K562 (cell line): ENCODE measurements around the gene BACH1. TPM values are rescaled to one million over a fixed set of nuclear protein-coding genes. Genes with fewer than 3 reads are reported as not detected.

ENCODE experiments used
- ATF2 ChIP-seq: sonication (generic); formaldehyde crosslinking; IDR thresholded peaks from 2 replicates; pipeline ENCODE4 v1.8.1; 2022; ENCODE audit warnings: missing genetic modification reagents
- CCAR2 ChIP-seq: fragments of 200-400 bp; formaldehyde crosslinking; IDR thresholded peaks from 2 replicates; pipeline ENCODE4 v1.6.1; 2017; ENCODE audit warnings: mild to moderate bottlenecking, low read depth, low read length
- CREB3 ChIP-seq: fragments of 450-650 bp; conservative IDR thresholded peaks from 2 replicates; pipeline ENCODE4 v1.6.1; 2016; ENCODE audit warnings: missing genetic modification characterization, low read depth, mild to moderate bottlenecking, missing compliant biosample characterization, moderate library complexity
- EP300 ChIP-seq: IDR thresholded peaks from 2 replicates; pipeline ENCODE4 v1.6.1; 2012; ENCODE audit warnings: low read length, improper control_type of control experiment
- FUS ChIP-seq: fragments of 200-400 bp; formaldehyde crosslinking; optimal IDR thresholded peaks from 2 replicates; pipeline ENCODE3; 2017; ENCODE audit warnings: low read depth, low read length
- HDAC8 ChIP-seq: fragments of 450-650 bp; IDR thresholded peaks from 2 replicates; pipeline ENCODE4 v1.6.1; 2016; ENCODE audit warnings: mild to moderate bottlenecking, missing genetic modification characterization, moderate library complexity, missing compliant biosample characterization
- HINFP ChIP-seq: fragments of 450-650 bp; conservative IDR thresholded peaks from 2 replicates; pipeline ENCODE4 v1.6.1; 2016; ENCODE audit warnings: missing genetic modification characterization, low read depth, mild to moderate bottlenecking, control low read depth, missing compliant biosample characterization
- NCOR1 ChIP-seq: fragments of 450-650 bp; IDR thresholded peaks from 2 replicates; pipeline ENCODE4 v1.6.1; 2016; ENCODE audit warnings: mild to moderate bottlenecking, moderate library complexity
- PHF20 ChIP-seq: fragments of 450-650 bp; IDR thresholded peaks from 2 replicates; pipeline ENCODE4 v1.6.1; 2018; ENCODE audit not compliant: partially characterized antibody
- PPARD ChIP-seq: fragments of 250-450 bp; sonication (Bioruptor Pico); IDR thresholded peaks from 2 replicates; pipeline ENCODE4 v1.8.0; 2022; ENCODE audit warnings: inconsistent platforms, mild to moderate bottlenecking, moderate library complexity
- PYGO2 ChIP-seq: fragments of 450-650 bp; IDR thresholded peaks from 2 replicates; pipeline ENCODE4 v1.6.1; 2016; ENCODE audit warnings: mild to moderate bottlenecking, missing genetic modification characterization, moderate library complexity, missing compliant biosample characterization
- RBM15 ChIP-seq: fragments of 200-400 bp; formaldehyde crosslinking; IDR thresholded peaks from 2 replicates; pipeline ENCODE4 v1.6.1; 2018; ENCODE audit warnings: mild to moderate bottlenecking, low read length, moderate library complexity; ENCODE audit not compliant: insufficient read depth
- RNF2 ChIP-seq: sonication (generic); IDR thresholded peaks from 2 replicates; pipeline ENCODE4 v1.6.1; 2016
- SMARCE1 ChIP-seq: fragments of 450-650 bp; IDR thresholded peaks from 2 replicates; pipeline ENCODE4 v1.7.1; 2016; ENCODE audit warnings: mild to moderate bottlenecking
- USF1 ChIP-seq: sonication (generic); formaldehyde crosslinking; IDR thresholded peaks from 2 replicates; pipeline ENCODE4 v1.9.0; 2022; ENCODE audit warnings: mild to moderate bottlenecking, missing genetic modification reagents
- ZFP91 ChIP-seq: sonication (generic); formaldehyde crosslinking; IDR thresholded peaks from 2 replicates; pipeline ENCODE4 v1.8.0; 2022; ENCODE audit warnings: mild to moderate bottlenecking, missing genetic modification reagents
- ZNF274 ChIP-seq: IDR thresholded peaks from 2 replicates; pipeline ENCODE4 v1.6.1; 2011; ENCODE audit warnings: low read depth, mild to moderate bottlenecking, low read length, moderate library complexity, borderline replicate concordance
- ZNF740 ChIP-seq, 3 experiments: fragments of 200-800 bp in 1 of 3; sonication (Bioruptor generic) in 1 of 3; sonication (generic) in 1 of 3; formaldehyde crosslinking in 1 of 3; IDR thresholded peaks; 2 replicates each; pipeline versions ENCODE4 v1.6.1 to v1.8.0; 2016 to 2022; ENCODE audit warnings: mild to moderate bottlenecking in 2 of 3, missing compliant biosample characterization in 2 of 3, missing genetic modification characterization in 2 of 3, missing genetic modification reagents in 1 of 3
- ZNF778 ChIP-seq: fragments of 450-650 bp; formaldehyde crosslinking; IDR thresholded peaks from 2 replicates; pipeline ENCODE4 v1.4.0; 2020; ENCODE audit warnings: mild to moderate bottlenecking, moderate library complexity
- ZNF785 ChIP-seq: fragments of 250-450 bp; sonication (Bioruptor Pico); IDR thresholded peaks from 2 replicates; pipeline ENCODE4 v1.4.0; 2020; ENCODE audit warnings: mild to moderate bottlenecking
- polyA plus RNA-seq, 8 experiments: library from polyadenylated mRNA; depleted of rRNA in 4 of 8; stranded (reverse) in 5 of 8; unstranded in 3 of 8; fragments of >200 nt; fragmentation: Nextera tagmentation in 2 of 8; fragmentation: Illumina TruSeq in 1 of 8; extraction: Ambion mirVana in 2 of 8; extraction: Trizol in 1 of 8; gene quantifications; 2 replicates each; pipeline versions ENCODE4 v1.2.1 to v1.2.3, GENCODE V29; 2011 to 2014; ENCODE audit warnings: inconsistent platforms in 1 of 8, missing spikeins in 1 of 8
- total RNA-seq, 7 experiments: library from RNA; depleted of rRNA in 6 of 7; stranded (reverse); fragments of >200 nt in 6 of 7; fragmentation: Illumina TruSeq in 2 of 7; extraction: Trizol in 2 of 7; gene quantifications; 2 replicates each; pipeline versions ENCODE4 v1.2.1 to v1.2.3, GENCODE V29; 2011 to 2021; ENCODE audit warnings: low replicate concordance in 1 of 7

The BACH1 gene
- total and polyA plus RNA-seq, 9 of the 15 experiments (the other 6 are each of a cell fraction or from before 2014, with no cell fraction given) = 10.6 to 58.5 (median 28.6) TPM

GRCh38 chr21:29299916-29300806 lies 1.4 kb downstream of the BACH1 start (continued):
- TF ChIP-seq NCOR1 = peak; percentile 79
- TF ChIP-seq HDAC8 (tag) = no peak
- no peak for TF ChIP-seq ZNF785 (CRISPR knock-in tag)
- no peak for TF ChIP-seq PPARD
- TF ChIP-seq ZNF740 (CRISPR knock-in tag; IDR thresholded peaks at IDR 0.05) = no peak
- TF ChIP-seq ZNF740 (tag; IDR thresholded peaks at IDR 0.05) = no peak
- TF ChIP-seq HINFP (tag) = no peak
- peak; percentile 82; the same call in 1 of the 2 replicates for TF ChIP-seq SMARCE1
- no peak for TF ChIP-seq ZNF274
- TF ChIP-seq ATF2 (CRISPR knock-in tag) = no peak
- TF ChIP-seq PYGO2 = no peak
- no peak for TF ChIP-seq CCAR2
- peak; percentile 56; the same call in 1 of the 2 replicates for TF ChIP-seq CREB3 (tag)
- TF ChIP-seq ZFP91 (CRISPR knock-in tag) = no peak
- peak; percentile 65 for TF ChIP-seq USF1 (CRISPR knock-in tag)
- no peak; the same call in 1 of the 2 replicates for TF ChIP-seq RNF2
- peak; percentile 82 for TF ChIP-seq EP300
- no peak for TF ChIP-seq RBM15
- TF ChIP-seq FUS = no peak
- no peak for TF ChIP-seq ZNF778 (CRISPR knock-in tag)
- no peak for TF ChIP-seq PHF20
